OCI-LY3 (cell line): ENCODE results near the gene CD70.
"Not testable (repeated sequence)": the region's sequence is repeated elsewhere in the genome, so short reads cannot be mapped to it uniquely, and the experiment has no call there.

Experiments
- H2AFZ ChIP-seq: fragments of 200-600, 300-600 bp; shearing (Covaris generic); 2 replicates; pipeline ENCODE4 v1.6.0; 2014; ENCODE audit warnings: antibody characterized with exemption, low read depth, low read length
- H3K27ac ChIP-seq: fragments of 200-600, 300-600 bp; sonication (generic); 2 replicates; pipeline ENCODE4 v1.5.1; 2014; ENCODE audit warnings: mild to moderate bottlenecking, low read length, moderate library complexity, mixed read lengths
- H3K27me3 ChIP-seq: fragments of 200-600, 300-600 bp; sonication (generic); 2 replicates; pipeline ENCODE4 v1.6.1; 2014; ENCODE audit warnings: low read depth, low read length, mixed read lengths
- H3K36me3 ChIP-seq: fragments of 200-600, 300-600 bp; sonication (generic); replicated peaks from 2 replicates; pipeline ENCODE3; 2014; ENCODE audit warnings: low read depth, low read length, mixed read lengths
- H3K4me1 ChIP-seq: fragments of 300-600, 200-600 bp; sonication (generic); 2 replicates; pipeline ENCODE4 v1.6.1; 2014; ENCODE audit warnings: low read length, mixed read lengths
- H3K4me2 ChIP-seq: fragments of 200-600, 300-600 bp; sonication (generic); 2 replicates; pipeline ENCODE4 v1.6.1; 2014; ENCODE audit warnings: low read length, mixed read lengths
- H3K4me3 ChIP-seq: fragments of 300-600, 200-600 bp; sonication (generic); 2 replicates; pipeline ENCODE4 v1.5.1; 2014; ENCODE audit warnings: antibody characterized with exemption, mild to moderate bottlenecking, low read length, moderate library complexity
- H3K79me2 ChIP-seq: fragments of 300-600, 200-600 bp; shearing (Covaris generic); 2 replicates; pipeline ENCODE4 v1.6.1; 2014; ENCODE audit warnings: mild to moderate bottlenecking, low read length, mixed read lengths
- H3K9ac ChIP-seq: fragments of 300-600, 200-600 bp; shearing (Covaris generic); 2 replicates; pipeline ENCODE4 v1.6.0; 2014; ENCODE audit warnings: mild to moderate bottlenecking, low read length, moderate library complexity
- H3K9me3 ChIP-seq: fragments of 200-600, 300-600 bp; shearing (Covaris generic); 2 replicates; pipeline ENCODE4 v1.6.1; 2014; ENCODE audit warnings: low read length, mixed read lengths; ENCODE audit not compliant: insufficient read depth
- H4K20me1 ChIP-seq: fragments of 200-600, 300-600 bp; sonication (generic); 2 replicates; pipeline ENCODE4 v1.6.1; 2016; ENCODE audit warnings: low read length, mixed read lengths; ENCODE audit not compliant: insufficient read depth
- CTCF ChIP-seq: fragments of 200-600, 300-600 bp; sonication (generic); IDR thresholded peaks from 2 replicates; pipeline ENCODE4 v1.5.1; 2014; ENCODE audit warnings: antibody characterized with exemption, low read length, low read depth
- EZH2phosphoT487 ChIP-seq: fragments of 200-600 bp; shearing (Covaris generic); IDR thresholded peaks from 2 replicates; pipeline ENCODE4 v1.6.1; 2018; ENCODE audit warnings: antibody characterized with exemption, mixed run types, low read depth

Gene CD70

GRCh38 chr19:6613711-6614110 is 22.8 kb upstream of the CD70 start:
- Histone ChIP-seq H3K27me3 (peaks cover 10% of the 10 kb centered on the region; the same call in 1 of the 2 replicates), H4K20me1 (no peaks in the 10 kb centered on the region), H3K27ac (peak overlapping the region; percentile 44), H3K4me1 (peaks cover 43% of the 10 kb centered on the region), H3K36me3 (peaks cover 19% of the 10 kb centered on the region), H3K4me3 (no peak overlapping the region), H3K9me3 (peaks cover 24% of the 10 kb centered on the region), H3K79me2 (no peaks in the 10 kb centered on the region), H3K4me2 (peak overlapping the region; percentile 24), H3K9ac (no peak overlapping the region), H2AFZ (no peak overlapping the region)
- no peak for TF ChIP-seq CTCF
- no peak for TF ChIP-seq EZH2phosphoT487

- peaks cover 7% of the 10 kb centered on the region; the same call in 1 of the 2 replicates for H3K27me3 ChIP-seq
- peaks cover 7% of the 10 kb centered on the region for H3K36me3 ChIP-seq
- peaks cover 62% of the 10 kb centered on the region for H3K4me1 ChIP-seq
- H3K4me2 ChIP-seq, result peak overlapping the region; percentile 10; the same call in 1 of the 2 replicates
- H3K79me2 ChIP-seq, result no peaks in the 10 kb centered on the region
- H2AFZ ChIP-seq, result peak overlapping the region; percentile 54; the same call in 1 of the 2 replicates
- no peak overlapping the region for H3K9ac ChIP-seq
- H3K9me3 ChIP-seq, result 0 out of 2 replicates have a peak, but pooled peaks cover 4% of the 10 kb centered on the region
- TF ChIP-seq CTCF (no peak), EZH2phosphoT487 (no peak)
- no peaks in the 10 kb centered on the region for H4K20me1 ChIP-seq
- H3K27ac ChIP-seq, result no peak overlapping the region
- no peak overlapping the region for H3K4me3 ChIP-seq
These were observed 20.2 kb upstream of the CD70 start for GRCh38 chr19:6610934-6611852.

- Histone ChIP-seq H4K20me1 (no peaks in the 10 kb centered on the region), H3K79me2 (no peaks in the 10 kb centered on the region), H3K9ac (peak overlapping the region; percentile 33), H3K27me3 (peaks cover 7% of the 10 kb centered on the region; the same call in 1 of the 2 replicates), H3K4me1 (peaks cover 77% of the 10 kb centered on the region), H3K4me3 (peak overlapping the region; percentile 42), H3K36me3 (no peaks in the 10 kb centered on the region), H3K4me2 (peak overlapping the region; percentile 74), H2AFZ (peak overlapping the region; percentile 90), H3K27ac (peak overlapping the region; percentile 54), H3K9me3 (no peaks in the 10 kb centered on the region)
- TF ChIP-seq EZH2phosphoT487 (no peak), CTCF (no peak)
These were observed 18.0 kb upstream of the CD70 start for GRCh38 chr19:6608940-6609339.

- H3K27ac ChIP-seq, H3K27me3 ChIP-seq, H3K36me3 ChIP-seq, H3K4me3 ChIP-seq, H3K9ac ChIP-seq, H2AFZ ChIP-seq, H3K4me2 ChIP-seq, H4K20me1 ChIP-seq, H3K79me2 ChIP-seq, H3K9me3 ChIP-seq: not testable (repeated sequence)
- H3K4me1 ChIP-seq, result peaks cover 77% of the 10 kb centered on the region
These were observed 17.2 kb upstream of the CD70 start for GRCh38 chr19:6608146-6608545.

GRCh38 chr19:6606276-6607070 is 15.5 kb upstream of the CD70 start:
- not testable (repeated sequence) for H2AFZ ChIP-seq, H3K79me2 ChIP-seq, H3K4me3 ChIP-seq, H3K9me3 ChIP-seq, H3K36me3 ChIP-seq, H3K27me3 ChIP-seq, H4K20me1 ChIP-seq
- peak overlapping the region; percentile 18; the same call in 1 of the 2 replicates for H3K9ac ChIP-seq
- H3K4me1 ChIP-seq, result peaks cover 84% of the 10 kb centered on the region
- H3K4me2 ChIP-seq, result peak overlapping the region; percentile 11
- H3K27ac ChIP-seq, result peak overlapping the region; percentile 97
